GM10266 (cell line): ENCODE results near the gene LRRK1.

Source experiments
- DNase-seq: peaks from one replicate; pipeline ENCODE4 v3.0.0; 2012; ENCODE audit errors: extremely low spot score
- CTCF ChIP-seq: IDR thresholded peaks from 2 replicates; pipeline ENCODE4 v1.5.1; 2012; ENCODE audit warnings: mild to moderate bottlenecking, low read depth; ENCODE audit not compliant: control insufficient read depth, insufficient read depth; ENCODE audit errors: missing control alignments

The LRRK1 gene

DNA sequence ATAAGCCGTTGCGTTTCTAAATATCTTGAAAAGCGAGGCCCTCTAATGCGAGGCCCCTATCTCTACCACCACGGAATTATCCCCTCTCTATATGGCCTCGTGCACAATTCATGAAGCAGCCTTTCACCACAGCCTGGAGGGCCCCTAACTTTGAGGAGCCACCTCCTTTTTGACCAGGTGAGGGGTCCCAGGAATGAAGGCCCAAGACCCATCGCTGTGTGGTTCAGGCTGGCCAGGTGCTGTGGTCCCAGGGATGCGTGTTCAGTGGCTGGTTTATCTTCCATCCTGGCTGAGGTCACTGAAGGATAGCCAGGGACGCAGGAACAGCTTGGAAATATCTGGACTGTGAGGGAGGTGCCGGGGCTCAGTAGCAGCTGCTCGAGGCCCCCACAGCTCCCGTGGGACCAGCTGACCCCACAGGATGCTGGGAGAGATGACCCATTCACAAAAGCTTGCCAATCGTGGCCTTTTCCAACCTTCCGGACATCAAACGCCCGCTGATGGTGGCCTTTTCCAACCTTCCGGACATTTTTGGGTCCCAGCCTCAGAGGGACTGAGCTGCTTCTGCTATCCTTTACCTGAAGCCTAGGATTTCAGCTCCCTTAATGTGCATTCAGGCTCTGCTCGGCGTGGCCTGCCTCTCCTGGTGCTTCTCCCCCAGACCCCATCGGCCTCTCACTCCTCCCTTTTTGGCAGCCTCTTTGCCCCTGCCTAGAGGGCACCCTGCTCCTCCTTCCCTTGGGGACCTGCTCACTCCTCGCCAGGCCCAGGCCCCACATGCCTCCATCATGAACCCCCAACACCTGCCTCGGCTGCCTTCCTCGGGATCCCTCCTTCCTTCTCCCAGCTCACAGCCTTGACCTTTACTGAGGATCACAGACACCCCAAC is 191.8 kb downstream of the LRRK1 start:
- TF ChIP-seq CTCF: no peak
- no peak for DNase-seq

GRCh38 chr15:101111570-101112262 is 192.6 kb downstream of the LRRK1 start:
- no peak for DNase-seq
- no peak for TF ChIP-seq CTCF

GRCh38 chr15:101112336-101113113 is 193.4 kb downstream of the LRRK1 start:
- TF ChIP-seq CTCF: no peak

GRCh38 chr15:101113114-101114005 is 194.2 kb downstream of the LRRK1 start:
- no peak for TF ChIP-seq CTCF
- no peak for DNase-seq

More at GRCh38 chr15:101112336-101113113, 193.4 kb downstream of the LRRK1 start:
- DNase-seq: no peak

GRCh38 chr15:101114166-101114565 is 195.0 kb downstream of the LRRK1 start:
- no peak for DNase-seq
- no peak for TF ChIP-seq CTCF

GRCh38 chr15:101114610-101115009 is 195.5 kb downstream of the LRRK1 start:
- DNase-seq: no peak

More at GRCh38 chr15:101114610-101115009, 195.5 kb downstream of the LRRK1 start:
- TF ChIP-seq CTCF: no peak
